Naive thymus-derived CD4-positive, alpha-beta T cell (primary cell): Measurements from ENCODE around the gene CHAC1. TPM values are rescaled to one million over a fixed set of nuclear protein-coding genes. Genes with fewer than 3 reads are reported as not detected.
A peak's percentile ranks its signal among the peaks of the same experiment; 100 is the strongest.

Experiments
- ATAC-seq: fragments of 150-1000 bp; cut with Tn5 transposase; 2 replicates; pipeline ENCODE4 v1.10.0; 2021; ENCODE audit warnings: mild to moderate bottlenecking, moderate library complexity
- CTCF ChIA-PET: fragments of 350-600 bp; sonication (Branson Sonifier 250); formaldehyde crosslinking; loops from one replicate; lab custom pipeline; 2021; ENCODE audit warnings: antibody characterized with exemption; lab: Charles Lee
- POLR2A ChIA-PET: fragments of 350-600 bp; sonication (Branson Sonifier 250); formaldehyde crosslinking; loops from one replicate; lab custom pipeline; 2021; ENCODE audit warnings: antibody characterized with exemption, inconsistent platforms; lab: Charles Lee
- DNase-seq, 9 donors: peaks; one replicate each; pipeline versions ENCODE4 v3.0.0 to v3.0.0-alpha.2; 2020 to 2022; ENCODE audit warnings: mixed read lengths in 1 of 9
- H3K27ac ChIP-seq: one replicate; pipeline ENCODE4 v1.7.0; 2013; ENCODE audit warnings: mild to moderate bottlenecking, low read depth, low read length, moderate library complexity
- H3K27me3 ChIP-seq, 2 donors: one replicate each; pipeline ENCODE4 v1.7.0; 2013; ENCODE audit warnings: low read length in 2 of 2, mild to moderate bottlenecking in 2 of 2, moderate library complexity in 2 of 2; ENCODE audit not compliant: control insufficient read depth in 2 of 2, insufficient read depth in 2 of 2
- H3K36me3 ChIP-seq, 3 experiments: 1 replicate in 2 of 3; 2 replicates in 1 of 3; pipeline ENCODE4 v1.7.0; 2013; ENCODE audit warnings: low read length in 3 of 3, mild to moderate bottlenecking in 3 of 3, moderate library complexity in 1 of 3; ENCODE audit not compliant: insufficient read depth in 3 of 3, control insufficient read depth in 2 of 3
- H3K4me1 ChIP-seq, 2 donors: one replicate each; pipeline ENCODE4 v1.7.0; 2013; ENCODE audit warnings: low read length in 2 of 2, mild to moderate bottlenecking in 2 of 2, moderate library complexity in 1 of 2; ENCODE audit not compliant: control insufficient read depth in 2 of 2, insufficient read depth in 2 of 2
- H3K4me3 ChIP-seq: 2 replicates; pipeline ENCODE4 v1.7.0; 2013; ENCODE audit warnings: mild to moderate bottlenecking, low read length
- H3K9me3 ChIP-seq, 3 experiments: 1 replicate in 2 of 3; 2 replicates in 1 of 3; pipeline ENCODE4 v1.7.0; 2013; ENCODE audit warnings: low read length in 3 of 3; ENCODE audit not compliant: control insufficient read depth in 2 of 3
- H3K27ac Mint-ChIP-seq, 9 donors: one replicate each; pipeline ENCODE4 v1.8.0; 2020 to 2022; ENCODE audit warnings: mixed read lengths in 9 of 9, mild to moderate bottlenecking in 8 of 9, moderate library complexity in 5 of 9, inconsistent platforms in 2 of 9
- H3K27me3 Mint-ChIP-seq, 5 donors: one replicate each; pipeline ENCODE4 v1.8.0; 2021 to 2022; ENCODE audit warnings: mixed read lengths in 5 of 5, mild to moderate bottlenecking in 1 of 5
- H3K36me3 Mint-ChIP-seq, 5 donors: one replicate each; pipeline ENCODE4 v1.8.0; 2020 to 2022; ENCODE audit warnings: mixed read lengths in 5 of 5, mild to moderate bottlenecking in 3 of 5, inconsistent platforms in 1 of 5
- H3K4me1 Mint-ChIP-seq, 7 donors: one replicate each; pipeline ENCODE4 v1.8.0; 2020 to 2022; ENCODE audit warnings: mixed read lengths in 7 of 7, mild to moderate bottlenecking in 3 of 7, inconsistent platforms in 1 of 7
- H3K4me3 Mint-ChIP-seq, 10 donors: one replicate each; pipeline ENCODE4 v1.8.0; 2020 to 2022; ENCODE audit warnings: mild to moderate bottlenecking in 10 of 10, mixed read lengths in 10 of 10, moderate library complexity in 6 of 10, inconsistent platforms in 2 of 10
- H3K9me3 Mint-ChIP-seq, 11 donors: one replicate each; pipeline ENCODE4 v1.8.0; 2020 to 2022; ENCODE audit warnings: mixed read lengths in 11 of 11, mild to moderate bottlenecking in 4 of 11, inconsistent platforms in 1 of 11, moderate library complexity in 1 of 11
- intact Hi-C, 2 donors: fragments of 100-400 bp; cut with micrococcal nuclease; formaldehyde crosslinking; loops; one replicate each; pipeline ENCODE4 v1.15.1; 2023
- polyA plus RNA-seq, 2 donors: library from polyadenylated mRNA; unstranded; fragments of 300-500 nt; fragmentation: Illumina TruSeq; gene quantifications; one replicate each; pipeline ENCODE4 v1.2.3, GENCODE V29; 2021
- total RNA-seq, 6 experiments: library from RNA in 5 of 6; stranded (reverse) in 5 of 6; gene quantifications; 1 replicate in 5 of 6; 2 replicates in 1 of 6; pipeline ENCODE4 v1.2.3 and lab custom pipeline; 2021 to 2026

The CHAC1 gene
- total and polyA plus RNA-seq, 7 experiments from 2014 or later = 0.24 to 5.7 (median 0.86) TPM; not detected in 1

GRCh38 chr15:40981186-40981585, 27.9 kb downstream of the CHAC1 start:
- Mint-ChIP-seq H3K27me3 (no peaks in the 10 kb centered on the region), H3K4me1 (no peaks in the 10 kb centered on the region), H3K9me3 (no peaks in the 10 kb centered on the region), H3K4me3 (no peak overlapping the region), H3K36me3 (peaks cover 13 to 59% (median 33%) of the 10 kb centered on the region in 5 donors), H3K27ac (peak overlapping the region in 1 of 9 donors; percentile 3)
- Histone ChIP-seq H3K4me3 (no peak overlapping the region), H3K27me3 (no peaks in the 10 kb centered on the region), H3K4me1 (no peaks in the 10 kb centered on the region), H3K9me3 (no peaks in the 10 kb centered on the region), H3K36me3 (peaks cover 11 to 99% (median 22%) of the 10 kb centered on the region in 3 experiments), H3K27ac (no peak overlapping the region)
- ATAC-seq (no peak), DNase-seq (no peak)
- CTCF ChIA-PET = no interaction called here
- POLR2A ChIA-PET = interaction anchor here (0.6 kb wide), 1 partner anchor 498 kb away, joined by 3 read pairs; no protein-coding TSS in a partner anchor
- intact Hi-C loops = no loop called here

- H3K4me3 ChIP-seq = no peak overlapping the region
- Mint-ChIP-seq H3K27ac (peak overlapping the region in 1 of 9 donors; percentile 14), H3K27me3 (no peaks in the 10 kb centered on the region), H3K4me3 (no peak overlapping the region), H3K4me1 (no peaks in the 10 kb centered on the region), H3K36me3 (peaks cover 18 to 59% (median 32%) of the 10 kb centered on the region in 5 donors), H3K9me3 (no peaks in the 10 kb centered on the region)
- ATAC-seq (no peak), DNase-seq (no peak)
- peaks cover 11 to 100% (median 29%) of the 10 kb centered on the region in 3 experiments for H3K36me3 ChIP-seq
- CTCF ChIA-PET = interaction anchor here (0.5 to 0.9 kb wide), 3 partner anchors 89 to 287 kb away, joined by 3 to 5 read pairs (median 3); partner anchors contain the start of gene VPS18
- no peak overlapping the region for H3K27ac ChIP-seq
- no peaks in the 10 kb centered on the region for H3K9me3 ChIP-seq
- POLR2A ChIA-PET = no interaction called here
- no peaks in the 10 kb centered on the region for H3K4me1 ChIP-seq
- H3K27me3 ChIP-seq = no peaks in the 10 kb centered on the region
- intact Hi-C loops = no loop called here
Measured at GRCh38 chr15:40982855-40983254, 29.6 kb downstream of the CHAC1 start.

GRCh38 chr15:40984406-40984805, 31.1 kb downstream of the CHAC1 start:
- H3K27me3 Mint-ChIP-seq = no peaks in the 10 kb centered on the region
- no peaks in the 10 kb centered on the region for H3K4me1 ChIP-seq
- POLR2A ChIA-PET = no interaction called here
- no peak overlapping the region for H3K27ac ChIP-seq
- no peak overlapping the region for H3K4me3 ChIP-seq
- H3K36me3 ChIP-seq = peaks cover 11 to 85% (median 29%) of the 10 kb centered on the region in 3 experiments
- intact Hi-C loops = no loop called here
- ATAC-seq = no peak
- no peaks in the 10 kb centered on the region for H3K9me3 ChIP-seq
- DNase-seq = no peak
- H3K27me3 ChIP-seq = no peaks in the 10 kb centered on the region
- CTCF ChIA-PET = no interaction called here
- H3K9me3 Mint-ChIP-seq = no peaks in the 10 kb centered on the region
- peaks cover 21 to 61% (median 35%) of the 10 kb centered on the region in 5 donors for H3K36me3 Mint-ChIP-seq
- H3K4me1 Mint-ChIP-seq = no peaks in the 10 kb centered on the region
- no peak overlapping the region for H3K4me3 Mint-ChIP-seq
- H3K27ac Mint-ChIP-seq = no peak overlapping the region

GRCh38 chr15:40984964-40985363, 31.7 kb downstream of the CHAC1 start:
- no peaks in the 10 kb centered on the region for H3K4me1 ChIP-seq
- ChIA-PET CTCF (interaction anchor here (1.0 kb wide), 1 partner anchor 200 kb away, joined by 3 read pairs; no protein-coding TSS in a partner anchor), POLR2A (no interaction called here)
- Mint-ChIP-seq H3K9me3 (peaks cover 0 to 4% (median 0%) of the 10 kb centered on the region in 11 donors), H3K27me3 (no peaks in the 10 kb centered on the region), H3K4me3 (no peak overlapping the region), H3K27ac (no peak overlapping the region), H3K4me1 (no peaks in the 10 kb centered on the region), H3K36me3 (peaks cover 19 to 61% (median 32%) of the 10 kb centered on the region in 5 donors)
- H3K4me3 ChIP-seq = no peak overlapping the region
- ATAC-seq = no peak
- peaks cover 11 to 80% (median 24%) of the 10 kb centered on the region in 3 experiments for H3K36me3 ChIP-seq
- no peak for DNase-seq
- no peaks in the 10 kb centered on the region for H3K9me3 ChIP-seq
- H3K27me3 ChIP-seq = no peaks in the 10 kb centered on the region
- intact Hi-C loops = no loop called here
- H3K27ac ChIP-seq = no peak overlapping the region

GRCh38 chr15:40985541-40986330, 32.5 kb downstream of the CHAC1 start:
- ATAC-seq = no peak

GRCh38 chr15:40986820-40987219, 33.5 kb downstream of the CHAC1 start:
- H3K9me3 Mint-ChIP-seq = peaks cover 0 to 4% (median 0%) of the 10 kb centered on the region in 11 donors
- Histone ChIP-seq H3K27ac (no peak overlapping the region), H3K27me3 (no peaks in the 10 kb centered on the region), H3K36me3 (peaks cover 9 to 75% (median 11%) of the 10 kb centered on the region in 3 experiments), H3K4me3 (no peak overlapping the region), H3K9me3 (no peaks in the 10 kb centered on the region), H3K4me1 (no peaks in the 10 kb centered on the region)
- ChIA-PET CTCF (no interaction called here), POLR2A (no interaction called here)
- no peak for ATAC-seq
- intact Hi-C loops = no loop called here
- H3K27ac Mint-ChIP-seq = no peak overlapping the region
- no peak overlapping the region for H3K4me3 Mint-ChIP-seq
- H3K27me3 Mint-ChIP-seq = no peaks in the 10 kb centered on the region
- DNase-seq = no peak
- peaks cover 18 to 59% (median 33%) of the 10 kb centered on the region in 5 donors for H3K36me3 Mint-ChIP-seq
- H3K4me1 Mint-ChIP-seq = peaks cover 0 to 13% (median 0%) of the 10 kb centered on the region in 7 donors

More at GRCh38 chr15:40985541-40986330, 32.5 kb downstream of the CHAC1 start:
- Mint-ChIP-seq H3K4me3 (no peak overlapping the region), H3K4me1 (peaks cover 0 to 7% (median 0%) of the 10 kb centered on the region in 7 donors), H3K27ac (no peak overlapping the region), H3K27me3 (no peaks in the 10 kb centered on the region), H3K9me3 (peaks cover 0 to 4% (median 0%) of the 10 kb centered on the region in 11 donors), H3K36me3 (peaks cover 15 to 59% (median 29%) of the 10 kb centered on the region in 5 donors)
- no peak for DNase-seq
- no peaks in the 10 kb centered on the region for H3K4me1 ChIP-seq
- H3K4me3 ChIP-seq = no peak overlapping the region
- no peak overlapping the region for H3K27ac ChIP-seq
- no peaks in the 10 kb centered on the region for H3K27me3 ChIP-seq
- POLR2A ChIA-PET = no interaction called here
- CTCF ChIA-PET = interaction anchor here (1.0 kb wide), 1 partner anchor 200 kb away, joined by 3 read pairs; no protein-coding TSS in a partner anchor
- intact Hi-C loops = no loop called here
- H3K36me3 ChIP-seq = peaks cover 11 to 77% (median 18%) of the 10 kb centered on the region in 3 experiments
- H3K9me3 ChIP-seq = no peaks in the 10 kb centered on the region
